ENCODE data around the gene RASGEF1B.

The RASGEF1B gene

GRCh38 chr4:81436096-81436495, 35.6 kb downstream of the RASGEF1B start:
- H3K4me3 ChIP-seq (ENCODE audit: insufficient read depth, low read length, poor library complexity, severe bottlenecking), result no peak overlapping the region
- H3K9ac ChIP-seq (ENCODE audit: low read length), result no peak overlapping the region
- no peak overlapping the region for H3K27ac ChIP-seq (ENCODE audit: low read depth, low read length)
- H3K9me3 ChIP-seq (ENCODE audit: insufficient read depth, low read length), result no peaks in the 10 kb centered on the region
- no peaks in the 10 kb centered on the region for H4K20me1 ChIP-seq (ENCODE audit: low read depth, low read length)
- H3F3A ChIP-seq (ENCODE audit: insufficient read depth), result peaks cover 5% of the 10 kb centered on the region; the same call in 1 of the 2 replicates
- H3K4me2 ChIP-seq (ENCODE audit: low read depth, low read length, poor library complexity, severe bottlenecking), result no peak overlapping the region
- TF ChIP-seq CTCF (IDR thresholded peaks at IDR 0.05; ENCODE audit: insufficient read depth, low read length, poor library complexity, severe bottlenecking) (no peak), EZH2phosphoT487 (conservative IDR thresholded peaks at IDR 0.05; ENCODE audit: low read length) (no peak)
- H3K36me3 ChIP-seq (ENCODE audit: low read length), result peaks cover 23% of the 10 kb centered on the region; the same call in 1 of the 2 replicates
- H3K27me3 ChIP-seq (ENCODE audit: low read length), result no peaks in the 10 kb centered on the region
- no peak overlapping the region for H2AFZ ChIP-seq (ENCODE audit: low read depth, low read length, severe bottlenecking)
- H3K79me2 ChIP-seq (ENCODE audit: insufficient read depth, low read length), result no peaks in the 10 kb centered on the region
- H3K9me2 ChIP-seq (replicated peaks; ENCODE audit: insufficient read depth, low read length), result no peaks in the 10 kb centered on the region

GRCh38 chr4:81432825-81433224, 38.9 kb downstream of the RASGEF1B start:
- no peak overlapping the region for H2AFZ ChIP-seq (ENCODE audit: low read depth, low read length, severe bottlenecking)
- peaks cover 14% of the 10 kb centered on the region; the same call in 1 of the 2 replicates for H3K36me3 ChIP-seq (ENCODE audit: low read length)
- no peaks in the 10 kb centered on the region for H3K27me3 ChIP-seq (ENCODE audit: low read length)
- H3F3A ChIP-seq (ENCODE audit: insufficient read depth), result peaks cover 5% of the 10 kb centered on the region; the same call in 1 of the 2 replicates
- no peaks in the 10 kb centered on the region for H4K20me1 ChIP-seq (ENCODE audit: low read depth, low read length)
- H3K27ac ChIP-seq (ENCODE audit: low read depth, low read length), result no peak overlapping the region
- H3K9me2 ChIP-seq (replicated peaks; ENCODE audit: insufficient read depth, low read length), result no peaks in the 10 kb centered on the region
- H3K4me3 ChIP-seq (ENCODE audit: insufficient read depth, low read length, poor library complexity, severe bottlenecking), result no peak overlapping the region
- no peak overlapping the region for H3K9ac ChIP-seq (ENCODE audit: low read length)
- no peak overlapping the region for H3K4me2 ChIP-seq (ENCODE audit: low read depth, low read length, poor library complexity, severe bottlenecking)
- H3K79me2 ChIP-seq (ENCODE audit: insufficient read depth, low read length), result no peaks in the 10 kb centered on the region
- H3K9me3 ChIP-seq (ENCODE audit: insufficient read depth, low read length), result no peaks in the 10 kb centered on the region
- TF ChIP-seq EZH2phosphoT487 (conservative IDR thresholded peaks at IDR 0.05; ENCODE audit: low read length) (no peak), CTCF (IDR thresholded peaks at IDR 0.05; ENCODE audit: insufficient read depth, low read length, poor library complexity, severe bottlenecking) (no peak)

DNA sequence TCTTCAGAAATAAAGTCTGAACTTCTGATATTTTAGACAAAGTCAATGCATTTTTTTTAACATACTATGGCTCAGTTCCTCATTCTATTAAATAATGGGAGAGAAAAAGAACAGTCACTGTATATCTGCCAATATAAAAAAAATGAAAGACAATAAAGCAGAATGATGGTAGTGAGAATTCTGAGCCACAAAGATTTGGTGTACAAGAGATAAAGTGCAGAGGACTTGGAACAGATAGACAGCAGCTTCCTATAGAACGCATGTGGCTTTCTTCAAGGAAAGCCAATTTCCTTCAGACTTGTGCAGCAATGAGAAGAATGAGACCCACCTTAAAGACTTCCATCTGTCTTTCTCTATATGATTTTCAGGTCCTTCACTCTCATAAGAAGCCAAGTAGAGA, 39.7 kb downstream of the RASGEF1B start:
- TF ChIP-seq EZH2phosphoT487 (conservative IDR thresholded peaks at IDR 0.05; ENCODE audit: low read length) (no peak), CTCF (IDR thresholded peaks at IDR 0.05; ENCODE audit: insufficient read depth, low read length, poor library complexity, severe bottlenecking) (no peak)
- no peaks in the 10 kb centered on the region for H3K27me3 ChIP-seq (ENCODE audit: low read length)
- peaks cover 4% of the 10 kb centered on the region; the same call in 1 of the 2 replicates for H3F3A ChIP-seq (ENCODE audit: insufficient read depth)
- H4K20me1 ChIP-seq (ENCODE audit: low read depth, low read length), result no peaks in the 10 kb centered on the region
- H3K9me2 ChIP-seq (replicated peaks; ENCODE audit: insufficient read depth, low read length), result no peaks in the 10 kb centered on the region
- H3K4me3 ChIP-seq (ENCODE audit: insufficient read depth, low read length, poor library complexity, severe bottlenecking), result no peak overlapping the region
- peaks cover 14% of the 10 kb centered on the region; the same call in 1 of the 2 replicates for H3K36me3 ChIP-seq (ENCODE audit: low read length)
- H2AFZ ChIP-seq (ENCODE audit: low read depth, low read length, severe bottlenecking), result no peak overlapping the region
- H3K79me2 ChIP-seq (ENCODE audit: insufficient read depth, low read length), result no peaks in the 10 kb centered on the region
- no peak overlapping the region for H3K9ac ChIP-seq (ENCODE audit: low read length)
- no peaks in the 10 kb centered on the region for H3K9me3 ChIP-seq (ENCODE audit: insufficient read depth, low read length)
- H3K27ac ChIP-seq (ENCODE audit: low read depth, low read length), result no peak overlapping the region
- H3K4me2 ChIP-seq (ENCODE audit: low read depth, low read length, poor library complexity, severe bottlenecking), result no peak overlapping the region
